Stimulated activated CD8-positive, alpha-beta memory T cell treated with anti-CD3 and anti-CD28 coated beads, Interleukin-4, amount 100 ng/mL, for 4 hours (primary cell): ENCODE results near the gene KNSTRN.
A peak's percentile ranks its signal among the peaks of the same experiment; 100 is the strongest.

Experiments used
- DNase-seq, 2 donors: peaks; one replicate each; pipeline ENCODE4 v3.0.0-alpha.2; 2020; ENCODE audit warnings: low read depth in 2 of 2, low spot score in 1 of 2

The KNSTRN gene

DNA sequence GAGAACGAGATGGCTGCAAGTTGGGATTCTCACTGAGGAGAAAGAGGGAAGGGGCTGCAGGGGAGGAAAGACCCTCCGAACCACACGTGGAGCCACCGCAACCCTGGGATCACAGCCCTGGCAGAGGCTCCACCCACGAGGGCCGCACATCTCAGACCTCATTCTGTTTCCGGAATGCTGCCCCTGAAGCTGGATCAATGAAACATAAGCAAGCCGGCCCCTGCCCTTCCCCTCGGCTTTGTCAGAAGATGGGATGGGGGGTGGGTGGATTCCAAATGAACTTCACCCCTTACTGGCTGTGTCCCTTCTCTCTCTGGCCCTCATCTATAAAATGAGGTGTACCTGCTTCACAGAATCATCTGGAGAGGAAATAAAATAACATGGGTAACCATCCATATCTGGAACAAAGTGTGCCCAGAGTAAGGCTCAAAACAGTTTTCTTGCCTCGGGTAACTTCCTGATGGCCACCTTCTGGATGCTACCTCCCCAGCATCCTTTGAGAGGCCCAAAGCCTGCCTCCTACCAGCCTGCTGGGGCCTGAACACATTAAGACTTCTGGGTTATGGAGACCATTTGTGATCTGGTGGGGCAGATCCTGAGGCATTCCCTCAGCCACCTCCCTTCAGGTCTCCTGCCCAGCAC, 37.2 kb upstream of the KNSTRN start:
- no peak for DNase-seq

DNA sequence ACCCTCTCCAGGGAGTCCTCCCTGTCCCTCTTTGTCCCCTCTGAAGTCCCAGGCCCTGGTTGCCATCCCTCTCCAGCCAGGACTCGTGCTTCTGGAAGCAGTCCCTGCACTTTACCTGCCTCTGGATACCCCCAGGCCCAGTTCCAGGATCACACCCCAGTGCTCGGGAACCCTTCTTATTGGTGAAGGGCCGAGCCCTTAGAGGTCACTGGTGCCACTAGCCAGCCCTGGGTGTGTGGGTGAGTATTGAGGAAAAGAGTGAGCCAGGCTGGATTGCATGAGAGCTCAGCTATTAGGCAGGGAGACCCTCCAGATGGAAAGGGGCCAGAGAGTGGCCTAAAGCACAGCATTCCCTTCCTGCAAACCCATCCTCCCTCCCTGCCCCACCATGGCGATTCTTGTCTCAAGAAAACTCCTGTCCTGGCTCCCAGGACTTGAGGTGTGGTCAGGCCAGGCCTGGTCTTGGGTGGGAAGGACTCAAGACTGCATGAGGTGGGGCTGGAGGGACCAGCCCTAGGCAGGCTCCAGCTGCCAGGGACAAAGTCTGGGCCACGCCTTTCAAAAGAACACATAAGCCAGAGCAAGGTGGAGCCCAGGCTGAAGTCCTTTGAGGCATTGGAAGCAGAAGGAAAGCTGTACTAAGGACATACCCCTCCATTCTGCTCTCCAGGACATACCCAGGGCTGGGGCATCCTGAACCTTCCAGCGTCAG, 36.5 kb upstream of the KNSTRN start:
- no peak for DNase-seq

GRCh38 chr15:40346579-40347558, 35.7 kb upstream of the KNSTRN start:
- DNase-seq = no peak

- no peak for DNase-seq
These were observed 34.7 kb upstream of the KNSTRN start for GRCh38 chr15:40347559-40348473.

DNA sequence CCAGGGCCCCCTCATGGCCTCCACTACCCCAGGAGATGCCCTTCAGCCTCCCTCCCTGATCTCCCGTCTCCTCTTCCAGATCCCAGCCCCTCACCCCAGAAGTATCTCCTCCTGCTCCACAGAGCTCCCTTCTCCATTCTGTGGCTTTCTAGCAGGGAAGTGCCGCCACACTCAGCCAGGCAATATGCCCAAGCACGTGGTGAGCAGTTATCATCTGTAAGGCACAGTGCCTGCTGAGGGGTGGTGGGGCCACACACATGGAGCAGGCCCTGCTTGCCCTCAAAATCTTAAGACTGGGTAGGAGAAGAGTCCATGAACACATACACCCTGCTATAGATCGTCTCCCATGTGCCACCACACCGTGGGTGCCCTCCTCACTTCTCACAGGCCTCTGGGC, 34.0 kb upstream of the KNSTRN start:
- no peak for DNase-seq

DNA sequence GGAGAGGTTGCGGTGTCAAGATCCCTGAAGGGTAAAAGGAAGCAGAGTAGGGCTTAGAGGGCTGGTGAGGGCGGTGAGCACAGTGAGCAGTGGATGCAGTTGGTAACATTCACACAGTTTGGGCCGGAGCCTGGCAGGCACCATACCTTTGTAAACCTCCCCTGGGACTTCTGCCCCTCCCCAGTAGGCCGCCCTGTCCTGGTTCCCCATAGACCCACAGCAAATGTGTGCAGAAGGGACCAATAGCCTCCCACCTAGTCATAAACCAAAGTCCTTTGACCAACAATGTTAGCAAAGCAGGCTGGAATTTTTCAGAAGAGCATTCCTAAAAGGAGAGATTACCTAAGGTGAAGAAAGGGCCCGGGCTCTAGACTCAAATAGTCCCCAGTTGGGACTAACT, 33.4 kb upstream of the KNSTRN start:
- DNase-seq = no peak

DNA sequence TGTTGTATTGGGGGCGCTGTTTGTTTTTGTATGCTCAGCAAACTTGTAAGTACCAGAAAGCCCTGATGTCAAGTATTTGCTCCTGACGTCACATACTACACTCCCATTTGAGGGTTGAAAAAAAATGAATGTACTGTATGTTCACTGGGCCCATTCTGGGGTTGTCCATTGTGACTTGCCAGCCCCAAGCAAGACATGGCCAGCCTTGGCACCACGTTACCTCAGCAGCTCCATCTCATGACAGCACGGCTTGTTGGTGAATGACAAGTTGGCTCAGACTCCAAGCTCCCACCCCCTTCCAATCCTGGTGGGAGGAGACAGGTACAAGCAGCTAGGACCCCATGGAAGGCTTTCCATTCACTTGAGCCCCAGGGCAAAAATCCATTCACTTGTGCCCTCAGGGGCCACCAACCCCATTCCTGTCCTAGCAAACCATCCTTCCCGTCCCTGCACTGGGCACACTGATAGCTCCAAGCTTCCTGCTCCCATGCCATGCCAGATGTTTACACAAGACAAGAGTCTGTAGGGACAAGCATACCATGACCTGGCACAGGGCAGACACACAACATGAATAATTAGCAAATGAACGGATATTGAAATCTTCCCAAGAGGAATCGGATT, 30.1 kb upstream of the KNSTRN start:
- DNase-seq = no peak

DNA sequence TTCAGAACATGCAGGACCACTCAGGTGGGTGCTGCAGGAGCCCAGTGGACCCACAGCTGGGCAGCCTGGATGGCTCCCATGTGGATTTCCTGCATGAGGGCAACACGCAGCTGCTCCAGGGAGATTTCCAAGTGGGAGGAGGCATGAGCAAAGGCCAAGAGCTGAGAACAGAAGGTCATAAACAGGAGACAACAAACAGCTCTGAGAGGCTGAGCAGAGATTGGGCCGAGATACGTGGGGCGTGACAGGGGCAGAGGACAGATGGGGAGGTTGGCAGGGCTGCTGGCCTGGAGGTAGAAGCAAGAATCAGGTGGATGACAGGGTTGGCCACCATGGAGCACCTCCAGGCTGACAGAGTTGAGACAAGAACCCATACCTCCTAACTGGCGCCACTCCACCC, 28.8 kb upstream of the KNSTRN start:
- DNase-seq = no peak

GRCh38 chr15:40354408-40355171, 27.9 kb upstream of the KNSTRN start:
- DNase-seq = no peak

DNA sequence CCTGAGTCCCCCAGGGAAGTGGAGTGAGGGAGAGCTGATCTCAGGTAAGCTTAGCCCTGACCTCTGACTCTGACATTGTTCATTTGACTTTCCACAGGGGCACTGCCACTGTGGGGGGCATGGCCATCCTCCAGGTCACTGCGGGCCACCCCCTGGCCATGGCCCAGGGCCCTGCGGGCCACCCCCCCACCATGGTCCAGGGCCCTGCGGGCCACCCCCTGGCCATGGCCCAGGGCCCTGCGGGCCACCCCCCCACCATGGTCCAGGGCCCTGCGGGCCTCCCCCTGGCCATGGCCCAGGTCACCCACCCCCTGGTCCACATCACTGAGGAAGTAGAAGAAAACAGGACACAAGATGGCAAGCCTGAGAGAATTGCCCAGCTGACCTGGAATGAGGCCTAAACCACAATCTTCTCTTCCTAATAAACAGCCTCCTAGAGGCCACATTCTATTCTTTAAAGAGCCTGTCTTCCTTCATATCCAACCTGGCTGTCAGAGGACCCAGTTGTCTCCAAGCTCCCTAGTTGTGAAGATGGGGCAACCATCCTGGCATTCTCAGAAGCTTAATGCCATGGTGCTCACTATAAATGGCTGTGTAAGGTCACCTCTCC, 26.4 kb upstream of the KNSTRN start:
- no peak for DNase-seq

GRCh38 chr15:40357246-40357645, 25.3 kb upstream of the KNSTRN start:
- DNase-seq = no peak

- peak; percentile 68 to 69 for DNase-seq
These were observed 24.6 kb upstream of the KNSTRN start, which contains the start of gene DISP2 for GRCh38 chr15:40357723-40358470. DISP2 (plus strand) TSS chr15:40358219; CDS start chr15:40358322, 103 bp downstream.

DNA sequence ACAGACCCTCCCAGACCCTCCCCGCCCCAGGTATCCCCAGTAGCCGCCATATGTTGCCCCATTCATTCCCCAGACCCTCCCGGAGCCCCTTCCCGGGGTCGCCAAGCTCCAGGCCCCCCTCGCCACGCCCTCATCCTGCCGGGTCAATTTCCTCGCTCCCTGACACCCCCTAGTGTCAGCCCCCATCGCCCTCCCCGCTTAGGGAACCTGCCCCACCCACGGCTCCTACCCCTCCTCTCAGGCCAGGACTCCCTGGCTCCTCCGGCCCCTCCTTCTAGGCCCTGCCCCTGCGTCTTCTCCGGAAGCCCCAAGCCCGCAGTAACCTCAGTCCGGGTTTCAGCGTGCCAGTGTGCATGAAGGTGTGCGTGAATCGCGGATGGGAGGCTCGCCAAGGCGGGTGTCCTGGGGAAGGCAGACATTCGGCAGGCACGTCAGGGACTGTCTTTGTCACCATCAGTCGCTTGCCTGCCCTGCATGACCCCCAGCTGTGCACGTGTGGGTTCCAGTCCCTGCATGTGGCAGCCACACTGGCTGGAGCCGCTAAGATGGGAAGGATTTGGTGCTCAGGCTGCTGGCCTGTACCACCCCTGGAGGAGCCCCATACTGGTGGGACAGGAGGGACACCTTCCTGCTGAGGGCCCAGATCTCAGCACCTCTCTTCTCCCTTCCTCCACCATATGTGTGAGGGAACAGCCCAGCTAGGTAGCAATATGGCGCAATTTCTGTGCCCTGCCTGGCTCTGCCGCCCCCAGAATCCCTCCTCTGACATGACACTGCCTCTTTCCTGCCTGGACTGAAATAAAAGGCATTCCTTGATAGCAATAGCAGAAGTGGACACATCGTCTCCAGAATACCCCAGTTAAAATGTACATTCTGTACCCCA, 23.8 kb upstream of the KNSTRN start:
- no peak for DNase-seq

DNA sequence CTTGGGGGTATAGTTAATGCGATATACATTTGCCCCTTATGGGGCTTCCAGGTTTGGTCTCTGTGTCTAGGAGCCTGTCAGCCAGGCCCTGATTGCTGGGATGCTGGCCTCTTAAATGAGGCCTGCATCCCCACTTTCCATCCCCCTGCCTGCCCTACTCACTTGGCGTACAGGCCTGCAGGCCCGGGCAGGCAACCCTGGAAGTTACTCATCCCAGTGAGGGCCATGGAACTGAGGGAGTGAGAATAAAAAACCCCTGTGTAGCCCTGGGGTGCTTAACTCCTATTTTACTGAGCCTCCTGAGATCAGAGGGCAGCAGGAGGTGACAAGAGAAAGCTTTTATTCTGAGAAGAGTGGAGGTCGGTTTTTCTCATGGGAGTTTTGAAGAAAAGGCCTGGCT, 22.5 kb upstream of the KNSTRN start:
- DNase-seq = no peak

DNA sequence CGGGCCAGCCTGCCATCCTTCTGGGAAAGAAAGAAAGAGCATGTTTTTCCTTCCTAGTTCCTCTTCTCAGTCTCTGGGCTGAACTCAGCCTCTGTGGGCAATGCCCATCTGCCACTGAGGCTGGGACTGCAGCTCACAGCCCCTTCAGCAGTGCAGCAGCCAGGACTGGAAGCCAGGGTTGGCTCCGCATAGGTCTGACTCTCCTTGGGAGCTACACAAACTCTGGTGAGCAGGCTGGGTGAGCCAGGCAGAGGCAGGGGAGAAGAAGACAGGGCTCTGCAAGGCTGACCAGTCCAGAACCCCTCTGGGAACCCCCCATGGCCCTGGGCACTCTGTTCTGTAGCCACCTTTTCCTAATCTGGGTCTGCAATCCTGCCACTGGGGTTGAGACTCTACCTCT, 20.9 kb upstream of the KNSTRN start:
- no peak for DNase-seq

DNA sequence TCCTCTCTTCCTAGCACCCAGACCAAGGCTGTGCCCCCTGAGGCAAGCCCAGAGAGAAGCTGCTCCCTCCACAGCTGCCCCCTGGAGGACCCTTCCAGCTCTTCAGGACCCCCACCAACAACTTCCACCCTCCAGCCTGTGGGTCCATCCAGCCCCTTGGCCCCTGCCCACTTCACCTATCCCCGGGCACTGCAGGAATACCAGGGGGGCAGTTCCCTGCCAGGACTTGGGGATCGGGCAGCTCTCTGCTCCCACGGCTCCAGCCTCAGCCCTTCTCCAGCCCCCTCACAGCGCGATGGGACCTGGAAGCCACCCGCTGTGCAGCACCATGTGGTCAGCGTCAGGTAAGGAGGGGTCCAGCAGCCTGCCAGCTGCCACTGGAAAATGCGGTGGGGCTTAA, 18.9 kb upstream of the KNSTRN start:
- no peak for DNase-seq

DNA sequence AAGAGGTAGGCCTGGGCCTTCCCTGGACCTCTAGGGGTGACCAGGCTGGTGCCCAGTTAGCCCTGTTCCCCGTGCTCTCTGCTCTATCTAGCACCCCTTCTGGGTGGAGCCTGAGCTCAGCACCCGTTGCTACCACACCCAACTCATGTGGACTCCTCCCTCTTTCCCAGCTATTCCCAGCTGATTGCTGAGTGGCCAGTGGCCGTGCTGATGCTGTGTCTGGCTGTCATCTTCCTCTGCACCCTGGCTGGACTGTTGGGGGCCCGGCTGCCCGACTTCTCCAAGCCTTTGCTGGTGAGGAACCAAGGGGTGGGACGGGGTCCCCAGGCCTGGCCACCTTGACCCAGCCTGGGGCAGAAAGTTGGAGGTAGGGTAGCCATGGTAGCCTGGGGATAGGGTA, 18.3 kb upstream of the KNSTRN start:
- no peak for DNase-seq
